Retina (tissue), 1 donor: ENCODE results near the gene NTS.

Source experiments
- DNase-seq: peaks from one replicate; pipeline ENCODE4 v3.0.0-alpha.2; 2016

NTS gene, protein sequence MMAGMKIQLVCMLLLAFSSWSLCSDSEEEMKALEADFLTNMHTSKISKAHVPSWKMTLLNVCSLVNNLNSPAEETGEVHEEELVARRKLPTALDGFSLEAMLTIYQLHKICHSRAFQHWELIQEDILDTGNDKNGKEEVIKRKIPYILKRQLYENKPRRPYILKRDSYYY

DNA sequence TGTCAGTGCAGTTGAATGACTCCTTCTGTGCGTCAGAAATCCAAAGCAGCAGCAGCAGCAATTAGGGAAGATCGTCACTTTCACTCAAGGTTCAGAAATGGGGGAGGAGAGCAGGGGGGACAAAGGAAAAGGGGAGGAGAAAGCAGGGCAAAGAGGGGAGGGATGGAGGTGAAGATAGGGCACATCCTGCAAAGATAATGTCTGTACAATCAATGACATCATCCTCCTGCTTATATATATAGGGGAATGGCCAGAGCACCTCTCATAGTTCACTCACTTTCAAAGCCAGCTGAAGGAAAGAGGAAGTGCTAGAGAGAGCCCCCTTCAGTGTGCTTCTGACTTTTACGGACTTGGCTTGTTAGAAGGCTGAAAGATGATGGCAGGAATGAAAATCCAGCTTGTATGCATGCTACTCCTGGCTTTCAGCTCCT lies at the start of gene NTS:
Gene NTS, plus strand, starts transcription at position 265 of the 431 bp plus-strand sequence. Its CDS starts 109 bp downstream, at position 374.
- peak; percentile 40 for DNase-seq

DNA sequence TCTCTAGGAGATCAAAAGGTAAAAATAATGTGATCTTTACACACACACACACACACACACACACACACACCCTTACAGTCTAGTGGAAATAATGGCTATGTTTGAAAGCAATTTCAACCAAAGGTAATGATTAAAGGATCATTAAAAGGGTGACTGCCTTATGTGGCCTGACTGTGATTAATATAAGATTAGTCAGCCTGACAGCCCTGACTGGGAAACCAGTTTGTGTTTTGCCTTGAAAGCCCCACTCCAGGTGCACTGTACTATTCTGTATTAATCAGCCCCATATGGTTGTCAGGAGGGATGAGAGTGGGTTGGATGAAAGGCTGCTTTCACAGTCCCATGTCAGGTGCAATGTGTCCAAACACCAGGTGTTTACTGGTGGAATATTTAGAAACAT lies 48.3 kb upstream of the NTS start:
- DNase-seq = no peak

DNA sequence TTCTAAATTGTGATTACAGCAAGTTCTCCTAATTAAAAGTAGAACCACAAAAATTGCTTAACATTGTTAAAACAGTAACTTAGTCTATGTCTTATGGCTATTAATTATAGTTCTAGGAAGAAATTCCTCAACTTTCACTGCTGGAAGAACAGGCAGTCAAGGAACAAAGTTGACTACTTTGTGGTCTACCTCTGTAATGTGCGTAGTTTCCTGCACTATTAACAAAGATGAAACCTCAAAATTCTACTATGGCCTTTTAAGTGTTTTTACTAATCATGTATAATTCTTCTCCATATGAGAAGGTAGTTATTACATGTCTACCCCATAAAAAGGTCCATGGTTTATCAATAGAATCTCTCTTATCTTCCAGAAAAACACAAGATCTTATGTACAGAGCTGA lies 45.5 kb upstream of the NTS start:
- no peak for DNase-seq

DNA sequence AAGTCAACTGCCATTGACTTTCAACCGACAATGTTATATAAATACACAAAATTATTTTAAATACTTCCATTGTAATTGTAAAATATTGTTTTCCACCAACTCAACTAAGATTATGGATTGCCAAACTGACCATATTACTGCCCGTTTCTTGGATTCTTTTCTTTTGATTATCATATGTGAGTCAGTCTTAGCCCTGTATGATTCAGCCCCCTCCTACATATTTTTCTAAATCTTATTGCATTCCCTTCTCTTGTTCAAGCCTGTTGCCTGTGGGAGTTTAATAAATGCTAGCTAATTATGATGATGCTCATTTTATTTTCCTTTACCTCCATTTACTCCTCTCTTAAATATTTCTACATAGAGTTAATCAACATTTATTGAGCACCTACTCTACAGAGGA lies 44.7 kb upstream of the NTS start:
- DNase-seq = no peak

DNA sequence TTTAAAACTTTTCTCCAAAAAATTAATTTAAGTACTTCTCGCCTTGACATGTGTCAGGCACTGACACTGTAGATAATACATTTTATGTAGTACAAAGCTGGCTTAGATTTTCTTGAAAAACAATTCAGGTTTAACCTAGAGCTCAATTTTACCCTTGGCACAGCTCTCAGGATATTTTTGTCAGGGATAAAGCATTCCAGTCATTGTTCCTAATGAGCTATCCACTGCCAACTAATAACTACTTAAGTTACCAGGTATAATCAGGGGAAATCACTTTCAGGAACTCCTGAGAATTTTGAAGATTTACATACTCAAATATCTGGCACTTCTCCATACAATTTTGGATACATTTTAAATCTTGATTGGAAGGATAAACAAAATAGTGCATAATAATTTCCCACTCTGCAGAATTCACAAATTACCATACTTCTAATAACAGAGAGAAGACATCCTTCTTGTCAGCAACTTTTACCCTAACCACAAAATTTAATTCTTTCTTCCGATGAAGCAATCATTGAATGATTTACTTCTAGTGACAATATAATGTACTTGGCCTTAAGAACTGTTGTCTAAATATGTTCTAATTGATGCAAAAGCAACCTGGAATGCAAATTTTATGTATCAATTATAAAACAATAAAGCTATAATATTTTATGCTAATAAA lies 42.6 kb upstream of the NTS start:
- no peak for DNase-seq

DNA sequence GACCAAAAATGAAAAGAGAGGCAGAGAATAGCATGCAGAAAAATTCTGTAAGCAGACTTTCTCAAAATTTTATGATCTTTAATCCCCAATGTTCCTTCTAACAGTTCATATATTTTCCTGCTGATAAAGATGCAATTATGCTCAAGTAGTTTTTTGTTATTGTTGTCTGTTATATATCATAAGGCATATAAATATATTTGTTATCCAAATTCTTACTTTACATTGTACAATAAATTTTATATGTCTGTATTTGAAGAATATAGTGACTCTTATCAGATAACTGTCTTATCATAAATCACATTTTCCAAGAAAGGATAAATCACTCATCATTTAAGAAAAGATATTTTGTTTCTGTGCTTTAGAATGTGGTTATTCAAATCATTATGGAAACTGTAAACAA lies 40.5 kb upstream of the NTS start:
- DNase-seq = no peak

DNA sequence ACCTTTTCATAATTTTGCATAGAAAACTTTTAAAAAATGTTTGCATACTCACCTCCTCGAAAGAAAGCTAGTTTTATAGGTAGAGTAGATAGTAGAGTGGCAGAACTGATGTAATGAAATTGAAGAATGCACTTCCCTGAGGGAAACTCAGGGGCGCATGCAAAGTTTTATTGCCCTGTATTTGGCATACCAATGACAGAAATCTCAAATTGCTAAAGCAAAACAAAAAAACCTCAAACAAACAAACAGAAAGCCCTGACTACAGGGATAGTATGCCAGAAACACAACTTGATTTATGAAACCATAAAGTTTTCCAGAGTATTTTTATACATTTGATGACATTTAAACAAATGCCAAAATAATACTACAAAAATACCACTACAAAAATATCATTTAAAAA lies 39.7 kb upstream of the NTS start:
- no peak for DNase-seq

DNA sequence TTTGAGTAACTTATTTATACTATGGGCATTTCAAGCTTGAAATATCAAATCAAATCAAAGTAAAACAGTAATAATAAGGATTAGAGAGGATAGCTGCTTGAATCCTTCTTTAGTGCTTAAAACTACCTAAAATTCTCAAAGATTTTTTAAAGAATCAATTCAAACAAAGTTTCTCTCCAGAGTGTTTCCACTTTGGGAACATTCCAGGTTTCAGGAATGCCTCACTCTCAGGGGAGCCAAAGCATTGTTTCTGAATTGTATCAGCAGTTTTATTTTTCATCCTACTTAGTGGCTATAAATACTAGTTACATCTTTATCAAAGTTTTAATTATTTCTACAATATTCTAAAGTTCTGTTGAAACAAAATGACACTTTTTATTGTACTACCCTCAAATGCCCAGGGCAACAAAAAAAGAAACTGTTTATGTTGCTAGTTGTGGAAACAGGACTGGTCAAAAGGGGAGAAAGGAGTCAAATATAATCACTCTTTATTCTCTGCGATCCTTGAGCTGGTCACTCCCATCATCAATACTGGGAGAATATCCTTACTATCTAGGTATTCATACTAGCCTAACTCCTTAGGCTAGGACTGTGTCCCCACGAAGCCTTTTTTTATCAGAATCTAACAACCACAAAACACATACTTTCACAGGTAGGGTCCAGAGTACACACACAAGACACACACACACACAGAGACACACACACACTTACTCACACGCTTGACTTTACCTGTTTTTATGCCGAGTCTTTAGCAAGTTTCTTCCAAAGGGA lies 38.5 kb upstream of the NTS start:
- peak; percentile 27 for DNase-seq

DNA sequence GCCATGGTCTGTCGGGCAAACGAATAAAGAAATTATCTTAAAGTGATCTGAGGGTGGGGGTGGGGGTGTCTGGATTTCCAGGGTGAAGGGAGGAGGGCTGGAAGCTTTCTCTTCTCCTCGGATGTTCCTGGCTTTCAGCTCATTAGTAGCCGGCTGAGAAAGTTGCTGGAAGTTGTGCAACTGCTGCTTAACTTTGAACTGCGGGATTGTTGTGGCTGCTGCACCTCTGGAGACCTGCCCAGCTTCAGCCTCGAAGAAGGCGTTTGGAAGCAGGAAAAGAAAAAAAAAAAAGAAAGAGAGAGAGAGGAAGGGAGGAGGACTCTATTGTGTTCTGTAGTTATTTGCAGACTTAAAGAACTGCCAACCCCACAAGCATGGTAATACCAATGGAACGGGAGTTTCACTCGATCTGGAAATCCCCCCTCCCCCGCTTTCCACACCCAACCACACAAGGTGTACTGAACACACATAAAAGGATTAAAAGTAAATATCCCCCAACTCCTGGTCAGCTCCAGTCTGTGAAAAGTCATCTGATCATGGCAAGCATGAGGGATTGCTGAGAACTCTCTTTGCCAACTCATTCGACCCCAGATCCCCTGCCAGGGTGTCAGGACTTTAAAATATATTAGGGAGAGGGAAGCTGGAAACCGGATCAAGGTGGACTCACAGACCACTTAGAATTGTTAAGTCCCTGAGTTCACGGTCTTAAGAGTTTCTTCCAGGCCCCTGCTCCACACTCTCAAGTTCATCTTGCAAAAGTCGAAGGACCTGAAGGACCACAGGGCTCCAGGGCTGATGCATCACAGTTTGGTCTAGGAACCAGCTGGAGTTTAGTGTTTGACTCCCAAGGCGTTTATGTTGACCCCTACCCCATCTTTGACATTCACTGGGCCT lies 37.7 kb upstream of the NTS start, which contains the start of gene RASSF9:
Gene RASSF9, minus strand, starts transcription at position 213 of the 894 bp plus-strand sequence. Its CDS starts 208 bp downstream, at position 5.
- peak; percentile 50 for DNase-seq

DNA sequence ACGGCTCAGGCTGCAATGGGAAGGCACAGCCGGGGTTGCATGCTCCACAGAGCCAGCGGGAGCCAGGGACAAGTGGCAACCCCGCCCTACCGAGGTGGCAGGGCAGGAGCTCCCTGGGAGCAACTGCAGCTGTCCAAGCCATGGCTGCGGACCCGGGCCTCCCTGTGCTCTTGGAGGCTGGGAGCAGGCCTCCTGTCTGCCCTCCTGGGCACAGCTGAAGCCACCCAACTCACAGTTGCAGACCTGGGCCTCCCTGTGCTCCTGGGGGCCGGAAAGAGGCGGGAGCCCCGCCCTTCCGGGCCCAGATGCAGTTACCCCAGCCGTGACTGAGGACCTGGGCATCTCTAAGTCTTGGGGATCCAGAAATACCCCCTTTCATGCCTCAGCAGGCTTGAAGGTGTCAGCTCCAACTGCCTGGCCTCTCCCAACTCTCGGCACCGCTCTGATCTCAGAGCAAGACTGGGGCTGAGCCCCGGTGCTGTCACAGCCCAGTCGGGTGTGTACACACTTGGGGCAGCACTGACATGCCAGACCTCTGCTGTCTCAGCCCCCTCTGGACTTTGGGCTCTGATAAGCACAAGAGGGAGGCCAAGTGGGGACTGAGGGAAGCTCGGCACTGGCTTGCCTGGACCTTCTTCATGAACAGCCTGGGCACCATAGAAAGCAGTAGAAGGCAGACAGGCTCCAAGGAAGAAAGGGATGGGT lies 30.3 kb upstream of the NTS start:
- no peak for DNase-seq

DNA sequence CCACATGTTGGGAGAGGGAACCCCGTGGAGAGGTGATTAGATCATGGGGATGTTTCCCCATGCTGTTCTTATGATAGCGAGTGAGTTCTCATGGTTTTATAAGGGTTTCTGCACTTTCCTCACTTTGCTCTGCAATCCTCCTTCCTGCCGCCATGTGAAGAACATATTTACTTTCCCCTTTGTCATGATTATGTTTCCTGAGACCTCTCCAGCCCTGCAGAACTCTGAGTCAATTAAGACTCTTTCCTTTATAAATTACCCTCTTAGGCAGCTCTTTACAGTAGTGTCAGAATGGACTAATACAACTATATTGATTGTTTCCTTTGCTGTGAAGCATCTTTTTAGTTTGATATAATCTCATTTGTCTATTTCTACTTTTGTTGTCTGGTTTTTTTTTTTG lies 24.8 kb upstream of the NTS start:
- no peak for DNase-seq

DNA sequence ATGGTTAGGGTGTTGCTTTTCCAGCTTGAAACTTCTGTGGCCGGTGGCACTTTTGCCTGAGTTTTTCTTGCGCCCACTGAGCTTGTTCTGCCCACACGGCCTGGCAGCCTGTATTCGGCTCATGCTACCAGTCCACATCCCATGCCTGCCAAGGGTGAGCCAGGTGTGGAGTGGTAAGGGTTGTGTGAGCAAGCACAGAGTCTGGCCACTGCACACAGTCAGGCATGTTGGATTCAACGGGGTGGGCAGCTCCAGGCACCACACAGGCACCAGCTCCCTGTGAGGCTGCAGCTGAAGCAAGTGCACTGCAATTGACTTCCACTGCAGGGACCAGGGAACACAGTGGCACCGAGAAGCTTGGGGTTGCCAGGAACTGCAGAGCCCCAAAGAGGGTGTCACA lies 18.8 kb upstream of the NTS start:
- DNase-seq = no peak

DNA sequence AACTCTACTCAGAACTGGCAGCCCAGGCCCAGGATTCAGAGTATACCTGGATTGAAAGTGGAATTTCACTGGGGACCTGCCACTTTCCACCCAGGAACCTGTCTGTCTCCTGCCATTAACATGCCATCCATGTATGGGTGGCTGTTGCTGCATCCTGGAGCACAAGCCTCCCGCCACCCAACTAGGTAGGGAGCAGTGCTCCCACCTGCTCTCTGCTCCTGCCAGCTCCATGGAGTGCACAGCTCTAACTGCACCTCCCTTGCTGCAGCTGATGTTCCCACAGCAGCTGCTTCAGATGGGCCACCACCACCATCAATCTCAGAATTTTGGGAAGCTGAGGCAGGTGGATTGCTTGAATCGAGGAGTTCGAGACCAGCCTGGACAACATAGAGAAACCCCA lies 17.1 kb upstream of the NTS start:
- no peak for DNase-seq

DNA sequence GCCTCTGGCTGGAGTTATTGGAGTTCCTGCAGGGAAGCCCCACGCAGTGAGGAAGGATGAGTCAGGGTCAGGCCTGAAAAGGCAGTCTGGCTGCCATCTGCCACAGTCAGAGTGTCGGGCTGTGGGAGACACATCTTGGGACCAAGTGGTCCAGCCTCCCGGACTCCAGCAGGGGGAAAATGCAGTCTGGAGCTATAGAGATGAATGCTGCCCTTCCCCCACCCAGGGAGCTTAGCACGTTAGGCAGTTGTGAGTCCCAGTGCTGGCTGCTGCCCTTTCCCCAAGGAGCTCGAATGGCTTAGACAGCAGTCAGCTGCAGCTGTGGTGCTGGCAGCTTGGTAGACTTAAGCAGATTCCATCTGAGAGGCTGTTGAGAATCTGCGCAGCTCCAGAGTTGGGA lies 8.2 kb upstream of the NTS start:
- peak; percentile 40 for DNase-seq

DNA sequence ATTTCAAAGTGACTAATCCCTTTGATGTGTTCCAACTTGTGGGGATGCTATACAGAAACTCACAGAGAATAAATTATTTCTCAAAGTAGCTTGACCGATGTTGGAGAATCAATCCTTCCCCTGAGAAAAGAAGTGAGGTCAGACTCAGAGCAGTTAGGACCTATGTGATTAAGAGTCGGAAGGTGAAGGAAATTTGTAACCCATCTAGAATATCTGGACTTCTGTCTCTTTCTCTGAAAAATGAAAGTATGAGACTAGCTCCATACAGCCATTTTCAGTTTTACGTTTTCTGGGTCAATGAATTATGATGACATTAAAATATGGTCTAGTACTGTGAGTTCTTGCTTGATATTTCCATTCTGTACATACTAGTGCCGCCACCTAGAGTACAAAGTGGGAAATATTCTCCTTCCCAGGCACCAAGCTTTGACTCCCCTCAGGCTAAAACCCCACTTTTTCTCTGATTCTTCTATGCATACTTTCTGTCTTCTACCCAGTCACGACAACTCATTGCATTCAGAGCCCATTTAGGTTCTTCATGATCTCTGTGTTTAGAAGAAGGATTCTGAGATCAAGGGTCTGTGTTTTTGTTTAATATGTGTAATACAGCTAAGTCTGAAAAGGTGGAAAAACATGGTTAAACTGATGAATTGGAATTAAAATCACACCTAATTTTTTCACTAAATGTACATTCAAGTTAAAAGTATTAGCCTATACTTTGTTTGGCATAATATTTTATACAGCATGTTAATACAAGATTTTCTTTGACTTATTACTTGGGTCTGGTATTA lies 6.9 kb upstream of the NTS start:
- peak; percentile 56 for DNase-seq

DNA sequence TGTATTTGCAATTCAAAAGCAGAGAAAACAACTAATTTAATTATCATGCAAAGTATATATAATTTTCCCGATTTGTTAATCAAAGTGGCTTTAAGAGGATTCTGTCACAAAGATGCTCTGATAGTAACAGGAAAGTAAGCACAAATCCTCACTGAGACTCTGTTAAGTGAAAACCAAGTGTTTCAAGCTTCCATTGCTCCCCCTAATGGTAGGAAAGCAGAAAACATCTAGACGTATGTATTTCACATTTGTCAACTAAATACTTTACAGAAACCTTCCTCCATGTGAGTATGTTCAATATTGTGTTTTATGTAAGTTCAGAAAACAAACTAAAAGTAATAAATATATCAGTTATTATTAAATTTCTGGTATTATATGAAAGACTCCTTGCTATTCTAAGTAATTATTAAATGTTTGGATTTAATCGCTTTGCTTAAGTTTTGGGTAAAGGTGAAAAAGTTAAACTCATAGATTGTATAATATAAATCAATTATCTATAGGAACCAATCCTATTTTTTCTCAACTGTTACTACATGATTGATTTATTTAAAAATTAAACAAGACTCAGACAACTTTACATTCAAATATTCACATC lies 1.5 kb upstream of the NTS start:
- peak; percentile 4 for DNase-seq

DNA sequence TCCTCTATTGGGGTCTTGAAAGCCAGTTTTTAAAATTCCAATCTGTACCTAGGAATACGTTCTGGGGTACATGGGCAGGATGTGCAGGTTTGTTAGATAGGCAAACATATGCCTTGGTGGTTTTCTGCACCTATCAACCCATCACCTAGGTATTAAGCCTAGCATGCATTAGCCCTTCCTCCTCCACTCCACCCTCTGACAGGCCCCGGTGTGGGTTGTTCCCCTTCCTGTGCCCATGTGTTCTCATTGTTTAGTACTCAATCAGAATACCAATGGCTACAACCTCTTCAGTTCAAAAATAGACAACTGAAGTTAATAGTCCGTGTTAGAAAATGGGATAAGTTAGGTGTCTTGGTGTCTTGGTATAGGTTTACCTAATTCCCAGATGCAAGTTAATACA lies 3.4 kb downstream of the NTS start:
- no peak for DNase-seq

DNA sequence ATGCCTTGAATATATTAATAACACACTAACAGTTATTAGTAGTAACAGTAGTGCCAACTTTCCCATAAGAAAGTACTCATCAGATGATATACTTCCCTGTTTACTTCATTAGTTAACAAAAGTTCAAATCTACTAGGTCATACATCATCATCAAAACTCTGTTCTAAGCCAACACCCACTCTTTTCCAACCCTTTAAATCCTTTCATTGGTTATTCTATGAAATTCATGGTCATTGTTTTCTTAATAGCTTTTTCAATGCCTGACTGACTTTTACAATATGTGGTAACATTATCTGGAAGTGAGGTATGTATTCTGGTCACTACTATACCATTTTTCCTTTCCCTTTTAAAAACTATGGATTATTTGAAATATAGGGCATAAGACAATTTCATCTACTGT lies 9.7 kb downstream of the NTS start:
- DNase-seq = no peak

DNA sequence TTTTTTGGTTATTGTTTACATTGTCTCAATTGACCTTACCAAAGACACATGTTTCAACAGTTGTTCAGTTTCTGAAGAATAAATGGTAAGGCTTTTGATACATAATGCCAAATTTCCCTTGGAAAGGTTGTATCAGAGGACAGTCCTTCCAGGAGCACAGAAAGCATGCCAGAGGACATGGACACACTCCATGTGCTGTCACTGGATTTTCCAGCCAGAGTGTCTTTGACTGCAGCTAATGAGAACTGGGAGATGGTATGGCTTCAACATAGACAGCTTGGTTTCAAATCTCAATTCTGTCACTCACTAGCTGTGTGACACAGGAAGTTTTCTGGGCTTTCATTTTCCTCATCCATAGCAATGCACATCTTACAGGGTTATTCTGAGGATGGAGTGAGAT lies 20.6 kb downstream of the NTS start:
- no peak for DNase-seq

DNA sequence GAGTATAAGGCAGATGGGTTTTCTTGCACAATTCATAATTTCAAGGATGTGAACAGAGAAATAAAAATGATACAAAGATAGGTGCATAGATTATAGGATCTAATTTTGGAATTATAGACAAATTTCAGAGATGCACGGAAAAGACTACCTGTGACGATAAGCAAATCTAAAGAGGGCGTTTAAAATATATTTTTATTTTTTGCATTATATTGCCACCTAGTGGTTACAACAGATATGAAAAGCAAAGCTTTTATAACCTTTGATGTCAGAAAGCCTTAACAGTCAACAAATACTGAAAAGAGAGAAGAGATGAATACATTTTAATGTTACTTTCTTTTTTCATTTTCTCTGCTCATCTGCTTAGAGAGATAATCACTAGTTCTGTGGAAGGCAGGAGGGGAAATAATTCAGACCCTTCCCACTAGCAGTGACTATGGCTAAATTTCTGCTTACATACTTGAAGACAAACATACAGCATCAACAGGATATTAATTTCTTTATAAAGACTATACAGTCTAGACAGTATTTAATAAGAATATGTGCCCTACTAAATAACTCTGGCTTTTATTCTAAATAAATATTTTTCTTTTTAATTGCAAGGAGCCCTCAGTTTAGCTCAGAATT lies 46.3 kb downstream of the NTS start:
- DNase-seq = peak; percentile 22
